Measurements from ENCODE around the gene APOL1. TPM values are rescaled to one million over a fixed set of nuclear protein-coding genes. Genes with fewer than 3 reads are reported as not detected.

Gene APOL1
- total and polyA plus RNA-seq, 2 donors (not counting 1 experiment from before 2014, with no cell fraction given), result 3.3 to 11.2 TPM

DNA sequence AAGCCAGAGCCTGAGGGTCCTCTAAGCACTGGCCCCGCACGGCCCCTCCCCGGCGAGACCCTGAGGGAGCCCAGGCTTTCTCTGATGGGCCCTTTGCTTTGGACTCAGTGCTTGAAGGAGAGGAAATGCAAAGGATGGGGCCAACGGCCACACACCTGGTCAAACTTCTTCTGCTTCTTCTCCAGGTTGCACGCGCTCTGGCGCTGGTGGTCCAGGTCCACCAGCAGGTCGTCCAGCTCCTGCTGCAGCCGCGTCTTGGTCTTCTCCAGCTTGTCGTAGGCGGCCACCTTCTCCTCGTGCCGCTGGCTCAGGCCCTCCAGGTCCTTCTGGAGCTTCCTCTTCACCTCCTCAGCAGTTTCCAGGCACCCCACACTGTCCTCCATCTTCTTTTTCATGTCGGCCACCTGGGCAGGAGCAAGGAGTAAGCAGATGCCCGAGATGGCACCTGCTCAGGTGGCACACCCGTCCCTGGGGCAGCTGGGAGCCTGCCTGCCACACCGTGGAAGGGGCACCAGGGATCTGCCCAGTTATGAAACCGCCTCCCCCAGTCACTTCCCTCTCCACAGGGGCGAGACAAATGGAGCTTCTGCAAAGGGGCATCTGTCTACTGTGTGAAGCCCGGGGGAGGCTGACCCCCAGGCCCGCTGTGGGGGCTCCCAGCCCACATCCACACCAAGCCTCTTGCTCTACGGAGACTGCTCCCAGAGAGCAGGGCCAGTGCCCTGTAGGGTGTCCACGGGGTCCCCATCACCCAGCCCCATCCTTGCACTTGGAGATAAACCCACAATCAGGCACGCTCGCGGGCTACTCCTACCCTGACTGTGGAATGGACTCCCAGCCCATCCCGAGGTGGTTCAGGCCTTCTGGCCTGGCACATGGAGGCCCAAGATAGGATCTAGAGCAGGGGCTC is 39.2 kb downstream of the APOL1 start:
- no peaks in the 10 kb centered on the region for H3K4me1 ChIP-seq (ENCODE audit: control insufficient read depth in 2 of 2, insufficient read depth in 2 of 2, low read length in 2 of 2)
- ATAC-seq (ENCODE audit: low read depth) (no peak), DNase-seq (no peak)
- Mint-ChIP-seq H3K27ac (no peak overlapping the region), H3K4me1 (no peaks in the 10 kb centered on the region), H3K4me3 (no peak overlapping the region), H3K9me3 (ENCODE audit: insufficient read depth) (no peaks in the 10 kb centered on the region), H3K27me3 (no peaks in the 10 kb centered on the region)
- no peak overlapping the region for H3K9ac ChIP-seq (ENCODE audit: low read length)
- TF ChIP-seq, protein P1, sequence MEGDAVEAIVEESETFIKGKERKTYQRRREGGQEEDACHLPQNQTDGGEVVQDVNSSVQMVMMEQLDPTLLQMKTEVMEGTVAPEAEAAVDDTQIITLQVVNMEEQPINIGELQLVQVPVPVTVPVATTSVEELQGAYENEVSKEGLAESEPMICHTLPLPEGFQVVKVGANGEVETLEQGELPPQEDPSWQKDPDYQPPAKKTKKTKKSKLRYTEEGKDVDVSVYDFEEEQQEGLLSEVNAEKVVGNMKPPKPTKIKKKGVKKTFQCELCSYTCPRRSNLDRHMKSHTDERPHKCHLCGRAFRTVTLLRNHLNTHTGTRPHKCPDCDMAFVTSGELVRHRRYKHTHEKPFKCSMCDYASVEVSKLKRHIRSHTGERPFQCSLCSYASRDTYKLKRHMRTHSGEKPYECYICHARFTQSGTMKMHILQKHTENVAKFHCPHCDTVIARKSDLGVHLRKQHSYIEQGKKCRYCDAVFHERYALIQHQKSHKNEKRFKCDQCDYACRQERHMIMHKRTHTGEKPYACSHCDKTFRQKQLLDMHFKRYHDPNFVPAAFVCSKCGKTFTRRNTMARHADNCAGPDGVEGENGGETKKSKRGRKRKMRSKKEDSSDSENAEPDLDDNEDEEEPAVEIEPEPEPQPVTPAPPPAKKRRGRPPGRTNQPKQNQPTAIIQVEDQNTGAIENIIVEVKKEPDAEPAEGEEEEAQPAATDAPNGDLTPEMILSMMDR (IDR thresholded peaks at IDR 0.05), result no peak
- TF ChIP-seq EZH2 (IDR thresholded peaks at IDR 0.05; ENCODE audit: borderline replicate concordance, insufficient read depth, low read depth, low read length, poor library complexity, severe bottlenecking), result no peak
- peaks cover 32% of the 10 kb centered on the region for H3K79me2 ChIP-seq (ENCODE audit: control insufficient read depth, insufficient read depth, low read length)
- peaks cover 0 to 84% of the 10 kb centered on the region in 2 experiments for H3K36me3 ChIP-seq (replicated peaks in 1 of 2; ENCODE audit: control extremely low read depth in 1 of 2, control insufficient read depth in 1 of 2, extremely low read depth in 1 of 2, insufficient read depth in 2 of 2, low read length in 1 of 2)
- peaks cover 0 to 12% (median 0%) of the 10 kb centered on the region in 3 donors for H3K9me3 ChIP-seq (ENCODE audit: control extremely low read depth in 1 of 3, control insufficient read depth in 2 of 3, insufficient read depth in 1 of 3, low read length in 2 of 3)
- peaks cover 78% of the 10 kb centered on the region for H4K20me1 ChIP-seq (ENCODE audit: control insufficient read depth, insufficient read depth, low read length, poor library complexity, severe bottlenecking)
- intact Hi-C loops (cut with micrococcal nuclease), result no loop called here
- no peak overlapping the region for H3K4me2 ChIP-seq (replicated peaks; ENCODE audit: low read depth, low read length, poor library complexity, severe bottlenecking)
- H3K27ac ChIP-seq (ENCODE audit: low read length in 2 of 2), result no peak overlapping the region
- H3K4me3 ChIP-seq (ENCODE audit: control extremely low read depth in 1 of 5, extremely low read depth in 1 of 5, insufficient read depth in 1 of 5, low read depth in 2 of 5, low read length in 4 of 5), result no peak overlapping the region
- no peak overlapping the region for H2AFZ ChIP-seq (ENCODE audit: insufficient read depth, low read depth, low read length, poor library complexity, severe bottlenecking)
- WGBS (ENCODE audit: insufficient coverage), result 98% methylated on average over 25 of the region's 29 CpGs
- H3K27me3 ChIP-seq (replicated peaks in 1 of 4; ENCODE audit: control extremely low read depth in 1 of 4, control insufficient read depth in 3 of 4, insufficient read depth in 4 of 4, low read length in 3 of 4), result no peaks in the 10 kb centered on the region
- POLR2A ChIA-PET, result no interaction called here
- CTCF ChIA-PET, result interaction anchor here (2.6 to 24.9 kb wide), 2 partner anchors 10 to 188 kb away, joined by 12 to 607 read pairs; partner anchors contain the start of gene TXN2

All from B cell (primary cell).